Hepatocyte (in vitro differentiated cells): Measurements from ENCODE around the gene CHD6. TPM values are rescaled to one million over a fixed set of nuclear protein-coding genes. Genes with fewer than 3 reads are reported as not detected.

Source experiments
- DNase-seq: peaks from one replicate; pipeline ENCODE4 v3.0.0-alpha.2; 2016; ENCODE audit warnings: low spot score
- H2AFZ ChIP-seq: fragments of 200-600 bp; sonication (generic); 2 replicates; pipeline ENCODE4 v1.6.0; 2016; ENCODE audit warnings: antibody characterized with exemption, mild to moderate bottlenecking
- H3K27ac ChIP-seq: fragments of 200-600 bp; sonication (generic); 2 replicates; pipeline ENCODE4 v1.5.1; 2016; ENCODE audit warnings: mild to moderate bottlenecking
- H3K27me3 ChIP-seq: fragments of 200-600 bp; sonication (generic); 2 replicates; pipeline ENCODE4 v1.6.1; 2016
- H3K36me3 ChIP-seq: fragments of 200-600 bp; sonication (generic); replicated peaks from 2 replicates; pipeline ENCODE4 v1.5.1; 2016; ENCODE audit warnings: low read depth; ENCODE audit not compliant: insufficient read depth
- H3K4me1 ChIP-seq: fragments of 200-600 bp; sonication (generic); 2 replicates; pipeline ENCODE4 v1.5.1; 2016; ENCODE audit warnings: mild to moderate bottlenecking, moderate library complexity; ENCODE audit not compliant: insufficient read depth
- H3K4me2 ChIP-seq: fragments of 200-600 bp; sonication (generic); 2 replicates; pipeline ENCODE4 v1.6.0; 2016
- H3K4me3 ChIP-seq: fragments of 200-600 bp; sonication (generic); 2 replicates; pipeline ENCODE4 v1.5.1; 2016; ENCODE audit warnings: mild to moderate bottlenecking
- H3K79me2 ChIP-seq: fragments of 200-600 bp; sonication (generic); 2 replicates; pipeline ENCODE4 v1.6.0; 2017; ENCODE audit warnings: mild to moderate bottlenecking
- H3K9me2 ChIP-seq: fragments of 200-600 bp; sonication (generic); replicated peaks from 2 replicates; pipeline ENCODE4 v1.6.0; 2017; ENCODE audit warnings: mild to moderate bottlenecking; ENCODE audit not compliant: insufficient read depth
- H3K9me3 ChIP-seq: fragments of 200-600 bp; sonication (generic); 2 replicates; pipeline ENCODE4 v1.5.1; 2016; ENCODE audit warnings: low read depth, mild to moderate bottlenecking
- H4K20me1 ChIP-seq: fragments of 200-600 bp; sonication (generic); 2 replicates; pipeline ENCODE4 v1.6.0; 2016; ENCODE audit warnings: mild to moderate bottlenecking; ENCODE audit not compliant: insufficient read depth, poor library complexity, severe bottlenecking
- EZH2 ChIP-seq: fragments of 200-600 bp; sonication (generic); IDR thresholded peaks from 2 replicates; pipeline ENCODE4 v1.6.1; 2016; ENCODE audit warnings: antibody characterized with exemption, mild to moderate bottlenecking, borderline replicate concordance
- EZH2phosphoT487 ChIP-seq: fragments of 200-600 bp; sonication (generic); IDR thresholded peaks from one replicate; pipeline ENCODE4 v1.6.1; 2018; ENCODE audit warnings: antibody characterized with exemption, mild to moderate bottlenecking, low read depth, moderate library complexity; ENCODE audit not compliant: unreplicated experiment, severe bottlenecking
- WGBS: methylation state at CpG from one replicate; pipeline ENCODE4 v1.1.6; 2016; ENCODE audit warnings: low lambda C conversion rate; ENCODE audit errors: missing lambda C conversion rate; 5-methylcytosine and 5-hydroxymethylcytosine counted together
- polyA plus RNA-seq: library from polyadenylated mRNA; unstranded; fragments of >200 nt; fragmentation: Nextera tagmentation; extraction: Ambion mirVana; gene quantifications from 2 replicates; pipeline ENCODE4 v1.2.1, GENCODE V29; 2016
- total RNA-seq: library from RNA; depleted of rRNA; stranded (reverse); fragments of >200 nt; gene quantifications from 2 replicates; pipeline ENCODE4 v1.2.3, GENCODE V29; 2014
- TF ChIP-seq, protein P1 (sequence below): fragments of 200-600 bp; sonication (generic); IDR thresholded peaks from 2 replicates; pipeline ENCODE4 v1.5.1; 2016; ENCODE audit warnings: antibody characterized with exemption, mild to moderate bottlenecking; ENCODE audit not compliant: poor library complexity

CHD6 gene
- total and polyA plus RNA-seq, 2 experiments from 2014 or later = 31.0 to 56.0 TPM

DNA sequence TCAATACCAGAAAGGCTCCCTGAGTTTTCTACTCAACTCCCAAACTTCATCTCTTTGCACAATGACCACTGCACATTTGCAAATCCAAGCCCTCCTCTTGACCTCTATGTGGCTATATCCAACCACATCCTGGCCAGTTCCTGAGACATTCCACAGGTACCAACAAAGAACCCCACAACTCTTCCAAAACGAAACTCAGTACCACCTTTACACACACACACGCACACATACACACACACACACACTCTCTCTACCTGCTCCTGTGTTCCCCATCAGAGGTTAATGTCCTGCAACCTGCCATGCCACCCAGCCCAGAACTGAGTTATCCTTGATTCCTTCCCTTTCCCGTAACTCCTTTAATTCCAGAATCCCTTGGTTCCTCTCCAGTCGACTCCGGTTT lies 58.5 kb downstream of the CHD6 start:
- H3K36me3 ChIP-seq = no peaks in the 10 kb centered on the region
- H3K9me3 ChIP-seq = no peaks in the 10 kb centered on the region
- no peak overlapping the region for H3K27ac ChIP-seq
- no peaks in the 10 kb centered on the region for H3K4me1 ChIP-seq
- peaks cover 45% of the 10 kb centered on the region for H4K20me1 ChIP-seq
- no peak for TF ChIP-seq EZH2phosphoT487
- TF ChIP-seq, protein P1, sequence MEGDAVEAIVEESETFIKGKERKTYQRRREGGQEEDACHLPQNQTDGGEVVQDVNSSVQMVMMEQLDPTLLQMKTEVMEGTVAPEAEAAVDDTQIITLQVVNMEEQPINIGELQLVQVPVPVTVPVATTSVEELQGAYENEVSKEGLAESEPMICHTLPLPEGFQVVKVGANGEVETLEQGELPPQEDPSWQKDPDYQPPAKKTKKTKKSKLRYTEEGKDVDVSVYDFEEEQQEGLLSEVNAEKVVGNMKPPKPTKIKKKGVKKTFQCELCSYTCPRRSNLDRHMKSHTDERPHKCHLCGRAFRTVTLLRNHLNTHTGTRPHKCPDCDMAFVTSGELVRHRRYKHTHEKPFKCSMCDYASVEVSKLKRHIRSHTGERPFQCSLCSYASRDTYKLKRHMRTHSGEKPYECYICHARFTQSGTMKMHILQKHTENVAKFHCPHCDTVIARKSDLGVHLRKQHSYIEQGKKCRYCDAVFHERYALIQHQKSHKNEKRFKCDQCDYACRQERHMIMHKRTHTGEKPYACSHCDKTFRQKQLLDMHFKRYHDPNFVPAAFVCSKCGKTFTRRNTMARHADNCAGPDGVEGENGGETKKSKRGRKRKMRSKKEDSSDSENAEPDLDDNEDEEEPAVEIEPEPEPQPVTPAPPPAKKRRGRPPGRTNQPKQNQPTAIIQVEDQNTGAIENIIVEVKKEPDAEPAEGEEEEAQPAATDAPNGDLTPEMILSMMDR = no peak
- TF ChIP-seq EZH2 = no peak
- 97% methylated on average over 5 of the region's 5 CpGs for WGBS
- H3K27me3 ChIP-seq = no peaks in the 10 kb centered on the region
- peaks cover 86% of the 10 kb centered on the region for H3K79me2 ChIP-seq
- no peaks in the 10 kb centered on the region for H3K9me2 ChIP-seq
- no peak overlapping the region for H3K4me2 ChIP-seq
- no peak for DNase-seq
- H3K4me3 ChIP-seq = no peak overlapping the region
- no peak overlapping the region for H2AFZ ChIP-seq

DNA sequence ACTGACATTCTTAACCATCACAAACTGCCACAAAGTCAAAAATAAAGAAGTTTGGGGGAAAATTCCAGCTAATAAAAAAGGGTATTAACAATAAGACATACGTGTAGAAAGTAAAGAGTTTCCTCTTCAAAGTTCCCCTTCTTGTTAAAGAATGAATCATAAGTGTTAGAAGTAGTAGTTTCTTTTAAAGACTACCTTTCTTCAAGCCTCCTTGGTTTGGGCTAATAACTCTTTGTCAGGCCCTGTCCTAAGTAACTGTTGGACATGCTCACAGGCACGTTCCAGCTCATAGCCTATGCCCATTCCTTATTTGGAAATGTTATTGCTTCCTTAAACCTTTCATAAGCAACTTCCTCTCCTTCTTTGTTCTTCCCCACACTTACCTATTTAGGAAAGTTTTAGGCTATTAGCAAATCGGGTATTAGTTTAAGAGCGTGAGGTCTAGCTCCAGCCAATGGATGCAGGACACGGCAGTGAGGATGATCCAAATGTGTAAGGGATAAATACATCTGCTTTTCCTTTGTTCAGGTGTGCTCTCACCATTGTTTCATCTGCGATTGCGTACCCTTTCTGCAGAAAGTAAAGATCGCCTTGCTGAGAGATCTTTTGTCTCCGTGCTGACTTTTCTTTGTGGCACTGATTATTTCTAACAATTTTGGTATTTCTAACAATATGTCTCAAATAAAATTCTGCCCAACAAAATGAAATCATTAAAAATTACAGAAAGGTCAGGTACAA lies 64.9 kb downstream of the CHD6 start:
- Histone ChIP-seq H3K4me2 (no peak overlapping the region), H3K9me2 (no peaks in the 10 kb centered on the region), H3K9me3 (no peaks in the 10 kb centered on the region), H3K4me1 (no peaks in the 10 kb centered on the region), H3K79me2 (peaks cover 68% of the 10 kb centered on the region), H3K4me3 (no peak overlapping the region), H2AFZ (no peak overlapping the region), H3K36me3 (no peaks in the 10 kb centered on the region), H3K27me3 (no peaks in the 10 kb centered on the region), H3K27ac (peak overlapping the region; percentile 64), H4K20me1 (peaks cover 23% of the 10 kb centered on the region)
- 86% methylated on average over 9 of the region's 9 CpGs for WGBS
- TF ChIP-seq EZH2phosphoT487 = no peak
- TF ChIP-seq, protein P1 = no peak
- no peak for TF ChIP-seq EZH2
- DNase-seq = no peak

DNA sequence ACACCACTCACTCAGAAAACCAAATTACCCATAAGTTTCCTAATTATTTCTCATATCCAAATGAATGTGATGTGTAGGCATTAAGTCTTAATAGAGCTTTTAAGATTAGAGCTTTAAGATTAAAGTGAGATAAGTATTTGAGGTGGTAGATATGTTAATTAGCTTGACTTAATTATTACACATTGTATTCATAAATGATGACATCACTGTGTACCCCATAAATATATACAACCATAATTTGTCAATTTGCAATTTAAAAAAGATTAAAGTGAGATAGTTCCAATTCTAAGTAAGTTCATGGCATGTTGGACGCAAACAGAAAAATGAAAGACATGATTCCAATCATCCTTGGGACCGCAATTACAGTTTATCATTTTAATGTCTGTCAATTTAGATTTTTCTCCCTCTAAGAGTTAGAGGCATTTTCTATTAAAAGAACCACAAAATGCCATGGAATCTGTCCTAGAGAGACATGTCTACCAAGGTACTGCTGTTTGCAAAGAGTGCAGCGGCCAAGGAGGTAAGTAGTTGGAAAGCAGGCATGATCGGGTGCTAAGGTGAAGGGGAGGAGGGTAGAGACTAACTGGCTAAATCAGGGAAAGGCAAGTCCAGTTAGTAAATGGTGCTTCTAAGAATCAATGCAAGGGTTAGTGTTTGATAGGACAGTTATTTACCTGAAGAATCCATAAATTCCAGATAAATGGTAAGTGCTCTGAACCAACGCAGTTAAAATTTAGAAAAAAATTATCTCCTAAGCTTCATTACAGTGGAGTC lies 65.7 kb downstream of the CHD6 start:
- Histone ChIP-seq H2AFZ (no peak overlapping the region), H3K9me3 (no peaks in the 10 kb centered on the region), H3K36me3 (no peaks in the 10 kb centered on the region), H3K79me2 (peaks cover 68% of the 10 kb centered on the region), H3K4me2 (no peak overlapping the region), H4K20me1 (peaks cover 20% of the 10 kb centered on the region), H3K27me3 (no peaks in the 10 kb centered on the region), H3K4me3 (no peak overlapping the region), H3K27ac (peak overlapping the region; percentile 5), H3K4me1 (no peaks in the 10 kb centered on the region), H3K9me2 (no peaks in the 10 kb centered on the region)
- DNase-seq = no peak
- TF ChIP-seq EZH2 (no peak), EZH2phosphoT487 (no peak)
- TF ChIP-seq, protein P1 = no peak
- 94% methylated on average over 5 of the region's 5 CpGs for WGBS
